Keratinocyte (primary cell): ENCODE data around the gene FAM3A. TPM values are rescaled to one million over a fixed set of nuclear protein-coding genes. Genes with fewer than 3 reads are reported as not detected.

ENCODE experiments used
- DNase-seq: peaks from one replicate; pipeline ENCODE4 v3.0.0-alpha.2; 2011; ENCODE audit warnings: low read depth, missing footprints, low spot score
- FAIRE-seq: peaks from 2 replicates; lab custom pipeline; 2011; peaks lifted over from hg19 to GRCh38; lab: Jason Lieb, UNC
- H2AFZ ChIP-seq: 2 replicates; pipeline ENCODE4 v1.6.0; 2012; ENCODE audit warnings: low read length, control low read depth, inconsistent platforms; ENCODE audit not compliant: control insufficient read depth
- H3K27ac ChIP-seq: 2 replicates; pipeline ENCODE4 v1.5.1; 2011; ENCODE audit warnings: low read length; ENCODE audit not compliant: control insufficient read depth, insufficient read depth
- H3K27me3 ChIP-seq: 3 replicates; pipeline ENCODE4 v1.6.0; 2011; ENCODE audit warnings: low read length; ENCODE audit not compliant: control insufficient read depth, insufficient read depth; ENCODE audit errors: extremely low read depth
- H3K36me3 ChIP-seq, 2 experiments: 2 replicates in 1 of 2; 3 replicates in 1 of 2; pipeline ENCODE4 v1.5.1; 2011; ENCODE audit warnings: low read length in 2 of 2, mild to moderate bottlenecking in 1 of 2; ENCODE audit not compliant: control insufficient read depth in 2 of 2, insufficient read depth in 2 of 2; ENCODE audit errors: extremely low read depth in 1 of 2
- H3K4me1 ChIP-seq: 3 replicates; pipeline ENCODE4 v1.5.1; 2011; ENCODE audit warnings: low read length; ENCODE audit not compliant: control insufficient read depth, insufficient read depth; ENCODE audit errors: extremely low read depth
- H3K4me2 ChIP-seq: 3 replicates; pipeline ENCODE4 v1.6.0; 2011; ENCODE audit warnings: low read depth, low read length; ENCODE audit not compliant: control insufficient read depth, insufficient read depth; ENCODE audit errors: extremely low read depth
- H3K4me3 ChIP-seq, 3 experiments: fragments of 200-600 bp in 1 of 3; sonication (generic) in 1 of 3; 2 replicates in 2 of 3; 3 replicates in 1 of 3; pipeline ENCODE4 v1.5.1; 2011 to 2016; ENCODE audit warnings: low read length in 3 of 3, mild to moderate bottlenecking in 3 of 3, control low read depth in 2 of 3, inconsistent platforms in 1 of 3, low read depth in 1 of 3, mixed read lengths in 1 of 3, mixed run types in 1 of 3, moderate library complexity in 1 of 3; ENCODE audit not compliant: control insufficient read depth in 2 of 3, insufficient read depth in 2 of 3; ENCODE audit errors: extremely low read depth in 1 of 3
- H3K79me2 ChIP-seq: 2 replicates; pipeline ENCODE4 v1.6.0; 2012; ENCODE audit warnings: low read length; ENCODE audit not compliant: control insufficient read depth, insufficient read depth
- H3K9ac ChIP-seq: 3 replicates; pipeline ENCODE4 v1.6.0; 2011; ENCODE audit warnings: low read length; ENCODE audit not compliant: control insufficient read depth, insufficient read depth; ENCODE audit errors: extremely low read depth
- H3K9me1 ChIP-seq: 3 replicates; pipeline ENCODE4 v1.6.0; 2011; ENCODE audit warnings: low read length; ENCODE audit not compliant: control insufficient read depth, insufficient read depth; ENCODE audit errors: extremely low read depth
- H3K9me3 ChIP-seq: 2 replicates; pipeline ENCODE4 v1.5.1; 2012; ENCODE audit warnings: low read depth, low read length; ENCODE audit not compliant: control insufficient read depth
- H4K20me1 ChIP-seq: 3 replicates; pipeline ENCODE4 v1.6.0; 2011; ENCODE audit warnings: low read length; ENCODE audit not compliant: control insufficient read depth, insufficient read depth; ENCODE audit errors: extremely low read depth
- EZH2 ChIP-seq: IDR thresholded peaks from one replicate; pipeline ENCODE4 v1.6.1; 2012; ENCODE audit warnings: inconsistent platforms, mild to moderate bottlenecking, low read length, moderate library complexity
- dilution Hi-C: fragments of 300-500 bp; cut with MboI; formaldehyde crosslinking; loops from one replicate; pipeline ENCODE4 v1.7.0; 2020; ENCODE audit warnings: low sequenced_read_pairs; ENCODE audit not compliant: extremely low pct_ligation_motif_present
- polyA plus RNA-seq, 5 experiments: library from polyadenylated mRNA; depleted of rRNA in 3 of 5; stranded (reverse) in 3 of 5; stranded (forward) in 1 of 5; unstranded in 1 of 5; fragments of >200 nt; gene quantifications; 1 replicate in 1 of 5; 2 replicates in 3 of 5; 3 replicates in 1 of 5; pipeline versions ENCODE4 v1.2.1 to v1.2.3, GENCODE V29; 2011 to 2012; ENCODE audit warnings: missing spikeins in 2 of 5, low read depth in 1 of 5, low replicate concordance in 1 of 5
- TF ChIP-seq, protein P1 (sequence below), 3 experiments: IDR thresholded peaks in 1 of 3; conservative IDR thresholded peaks in 1 of 3; optimal IDR thresholded peaks in 1 of 3; 2 replicates in 2 of 3; 3 replicates in 1 of 3; pipeline versions ENCODE3 to v1.5.1; 2011; ENCODE audit warnings: low read length in 3 of 3, mild to moderate bottlenecking in 3 of 3, moderate library complexity in 2 of 3, control low read depth in 1 of 3, inconsistent platforms in 1 of 3; ENCODE audit not compliant: insufficient read depth in 2 of 3; ENCODE audit errors: extremely low read depth in 1 of 3

The FAM3A gene
- polyA plus RNA-seq, 1 donor (not counting 4 experiments of a cell fraction or from before 2014, with no cell fraction given) = 15.8 TPM

DNA sequence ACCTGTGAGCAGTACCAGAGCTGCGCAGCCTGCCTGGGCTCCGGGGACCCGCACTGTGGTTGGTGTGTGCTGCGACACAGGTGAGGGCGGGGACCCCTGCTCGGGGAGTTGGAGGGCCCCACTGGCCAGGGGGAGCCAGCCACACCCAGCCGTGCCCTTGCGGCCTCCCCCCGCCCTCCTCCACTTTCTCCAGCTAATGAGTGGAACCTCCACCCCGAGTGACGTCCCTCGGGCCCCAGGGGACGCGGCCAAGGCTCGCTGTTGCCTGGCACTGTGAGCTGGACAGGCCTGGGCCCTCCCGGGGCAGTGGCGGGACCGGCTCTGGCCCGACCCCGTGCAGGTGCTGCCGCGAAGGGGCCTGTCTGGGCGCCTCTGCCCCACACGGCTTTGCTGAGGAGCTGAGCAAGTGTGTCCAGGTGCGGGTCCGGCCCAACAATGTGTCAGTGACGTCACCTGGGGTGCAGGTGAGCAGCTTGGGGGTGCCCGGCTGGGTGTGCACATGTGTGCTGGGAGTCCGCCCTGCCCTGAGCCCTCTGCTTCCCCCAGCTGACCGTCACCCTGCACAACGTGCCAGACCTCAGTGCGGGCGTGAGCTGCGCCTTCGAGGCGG lies 52.3 kb downstream of the FAM3A start:
- no peak overlapping the region for H3K4me3 ChIP-seq
- no peak overlapping the region for H3K9ac ChIP-seq
- H3K9me1 ChIP-seq = no peaks in the 10 kb centered on the region
- FAIRE-seq (no peak), DNase-seq (no peak)
- no peak overlapping the region for H3K4me2 ChIP-seq
- no peaks in the 10 kb centered on the region for H3K9me3 ChIP-seq
- H3K36me3 ChIP-seq = peaks cover 0 to 3% of the 10 kb centered on the region in 2 experiments
- no peak overlapping the region for H3K27ac ChIP-seq
- peaks cover 4% of the 10 kb centered on the region for H3K4me1 ChIP-seq
- dilution Hi-C loops = no loop called here
- no peak overlapping the region for H2AFZ ChIP-seq
- H3K27me3 ChIP-seq = no peaks in the 10 kb centered on the region
- peaks cover 7% of the 10 kb centered on the region for H3K79me2 ChIP-seq
- TF ChIP-seq, protein P1, sequence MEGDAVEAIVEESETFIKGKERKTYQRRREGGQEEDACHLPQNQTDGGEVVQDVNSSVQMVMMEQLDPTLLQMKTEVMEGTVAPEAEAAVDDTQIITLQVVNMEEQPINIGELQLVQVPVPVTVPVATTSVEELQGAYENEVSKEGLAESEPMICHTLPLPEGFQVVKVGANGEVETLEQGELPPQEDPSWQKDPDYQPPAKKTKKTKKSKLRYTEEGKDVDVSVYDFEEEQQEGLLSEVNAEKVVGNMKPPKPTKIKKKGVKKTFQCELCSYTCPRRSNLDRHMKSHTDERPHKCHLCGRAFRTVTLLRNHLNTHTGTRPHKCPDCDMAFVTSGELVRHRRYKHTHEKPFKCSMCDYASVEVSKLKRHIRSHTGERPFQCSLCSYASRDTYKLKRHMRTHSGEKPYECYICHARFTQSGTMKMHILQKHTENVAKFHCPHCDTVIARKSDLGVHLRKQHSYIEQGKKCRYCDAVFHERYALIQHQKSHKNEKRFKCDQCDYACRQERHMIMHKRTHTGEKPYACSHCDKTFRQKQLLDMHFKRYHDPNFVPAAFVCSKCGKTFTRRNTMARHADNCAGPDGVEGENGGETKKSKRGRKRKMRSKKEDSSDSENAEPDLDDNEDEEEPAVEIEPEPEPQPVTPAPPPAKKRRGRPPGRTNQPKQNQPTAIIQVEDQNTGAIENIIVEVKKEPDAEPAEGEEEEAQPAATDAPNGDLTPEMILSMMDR (optimal IDR thresholded peaks at IDR 0.05 in 1 of 3, IDR thresholded peaks at IDR 0.05 in 1 of 3, conservative IDR thresholded peaks at IDR 0.05 in 1 of 3; ENCODE audit: extremely low read depth in 1 of 3, insufficient read depth in 2 of 3, low read length in 3 of 3) = no peak
- no peak for TF ChIP-seq EZH2
- no peaks in the 10 kb centered on the region for H4K20me1 ChIP-seq

GRCh38 chrX:154462396-154462795 lies 53.6 kb downstream of the FAM3A start:
- Histone ChIP-seq H3K27ac (no peak overlapping the region), H3K4me2 (no peak overlapping the region), H3K9ac (no peak overlapping the region), H4K20me1 (no peaks in the 10 kb centered on the region), H3K27me3 (no peaks in the 10 kb centered on the region), H3K9me1 (no peaks in the 10 kb centered on the region), H3K9me3 (no peaks in the 10 kb centered on the region), H2AFZ (no peak overlapping the region), H3K4me3 (no peak overlapping the region), H3K36me3 (peaks cover 0 to 3% of the 10 kb centered on the region in 2 experiments), H3K79me2 (peaks cover 8% of the 10 kb centered on the region), H3K4me1 (peaks cover 4% of the 10 kb centered on the region)
- dilution Hi-C loops = no loop called here
- DNase-seq (no peak), FAIRE-seq (no peak)
- no peak for TF ChIP-seq EZH2
- TF ChIP-seq, protein P1 (optimal IDR thresholded peaks at IDR 0.05 in 1 of 3, IDR thresholded peaks at IDR 0.05 in 1 of 3, conservative IDR thresholded peaks at IDR 0.05 in 1 of 3; ENCODE audit: extremely low read depth in 1 of 3, insufficient read depth in 2 of 3, low read length in 3 of 3) = no peak
